Osteocyte (in vitro differentiated cells): ENCODE data around the gene SYT7. TPM values are rescaled to one million over a fixed set of nuclear protein-coding genes. Genes with fewer than 3 reads are reported as not detected.

Source experiments
- DNase-seq: peaks from one replicate; pipeline ENCODE4 v3.0.0; 2021; ENCODE audit warnings: mixed read lengths; ENCODE audit not compliant: unreplicated experiment; ENCODE audit errors: extremely low spot score
- H3K27ac Mint-ChIP-seq: one replicate; pipeline ENCODE4 v1.8.0; 2021; ENCODE audit warnings: mild to moderate bottlenecking, mixed read lengths; ENCODE audit not compliant: unreplicated experiment
- H3K27me3 Mint-ChIP-seq: one replicate; pipeline ENCODE4 v1.8.0; 2021; ENCODE audit warnings: mixed read lengths; ENCODE audit not compliant: unreplicated experiment
- H3K36me3 Mint-ChIP-seq: one replicate; pipeline ENCODE4 v1.8.0; 2021; ENCODE audit warnings: mixed read lengths; ENCODE audit not compliant: unreplicated experiment
- H3K4me1 Mint-ChIP-seq: one replicate; pipeline ENCODE4 v1.8.0; 2021; ENCODE audit warnings: mixed read lengths; ENCODE audit not compliant: unreplicated experiment
- H3K4me3 Mint-ChIP-seq: one replicate; pipeline ENCODE4 v1.8.0; 2021; ENCODE audit warnings: mild to moderate bottlenecking, moderate library complexity, mixed read lengths; ENCODE audit not compliant: unreplicated experiment
- H3K9me3 Mint-ChIP-seq: one replicate; pipeline ENCODE4 v1.8.0; 2021; ENCODE audit warnings: mixed read lengths; ENCODE audit not compliant: unreplicated experiment
- total RNA-seq: library from RNA; stranded (reverse); gene quantifications from 2 replicates; pipeline ENCODE4 v1.2.1, GENCODE V29; 2021
- TF ChIP-seq, protein P1 (sequence below): fragments of 200-600 bp; sonication (generic); IDR thresholded peaks from 2 replicates; pipeline ENCODE4 v1.5.0; 2021; ENCODE audit warnings: antibody characterized with exemption, mild to moderate bottlenecking, moderate library complexity

Gene SYT7
- total RNA-seq, 1 donor from 2014 or later: 0.11 TPM

DNA sequence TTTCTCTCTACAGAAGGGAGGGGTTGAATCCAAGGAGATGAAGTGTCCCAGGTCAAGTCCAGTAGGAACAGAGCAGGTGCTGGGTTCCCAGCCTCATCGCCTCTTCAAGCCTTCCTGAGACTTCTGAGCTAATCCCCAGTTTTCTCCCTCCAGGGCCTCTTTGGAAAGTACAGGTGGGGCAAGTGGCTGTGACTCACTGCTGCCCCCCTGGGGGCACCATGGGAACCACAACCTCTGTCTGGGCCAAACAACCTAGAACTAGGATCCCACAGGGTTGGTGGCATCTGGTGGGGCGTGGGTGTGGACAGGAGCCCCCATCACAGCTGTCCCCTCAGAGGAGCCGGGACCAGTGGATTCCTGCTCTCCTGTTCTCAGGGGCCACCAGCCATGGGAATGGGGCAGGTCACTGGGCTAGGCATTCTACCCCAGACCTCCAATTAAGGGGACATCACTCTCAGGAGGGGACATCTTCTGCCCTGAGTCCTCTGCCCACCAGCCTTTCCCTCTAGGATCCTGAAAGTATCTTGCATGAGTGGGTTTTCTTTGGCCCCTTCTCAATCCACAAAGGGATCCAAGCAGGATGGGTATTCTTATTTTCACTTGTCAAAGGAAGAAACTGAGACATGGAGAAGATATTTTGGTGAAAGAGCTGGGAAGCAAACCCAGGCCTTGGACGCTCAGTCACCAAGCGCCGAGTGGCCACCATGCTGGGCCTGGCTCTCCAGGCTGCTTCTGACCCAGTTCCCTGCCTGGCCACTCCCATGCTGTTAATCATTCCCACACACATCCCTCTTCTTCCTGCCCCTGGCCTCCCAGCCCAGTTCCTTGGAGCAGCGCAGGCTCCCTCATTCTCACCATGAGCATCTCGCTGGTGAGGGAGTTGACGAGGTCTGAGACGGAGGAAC, 48.5 kb downstream of the SYT7 start:
- H3K4me3 Mint-ChIP-seq: no peak overlapping the region
- no peaks in the 10 kb centered on the region for H3K4me1 Mint-ChIP-seq
- no peaks in the 10 kb centered on the region for H3K9me3 Mint-ChIP-seq
- no peak overlapping the region for H3K27ac Mint-ChIP-seq
- DNase-seq: no peak
- peaks cover 37% of the 10 kb centered on the region for H3K27me3 Mint-ChIP-seq
- no peaks in the 10 kb centered on the region for H3K36me3 Mint-ChIP-seq
- TF ChIP-seq, protein P1, sequence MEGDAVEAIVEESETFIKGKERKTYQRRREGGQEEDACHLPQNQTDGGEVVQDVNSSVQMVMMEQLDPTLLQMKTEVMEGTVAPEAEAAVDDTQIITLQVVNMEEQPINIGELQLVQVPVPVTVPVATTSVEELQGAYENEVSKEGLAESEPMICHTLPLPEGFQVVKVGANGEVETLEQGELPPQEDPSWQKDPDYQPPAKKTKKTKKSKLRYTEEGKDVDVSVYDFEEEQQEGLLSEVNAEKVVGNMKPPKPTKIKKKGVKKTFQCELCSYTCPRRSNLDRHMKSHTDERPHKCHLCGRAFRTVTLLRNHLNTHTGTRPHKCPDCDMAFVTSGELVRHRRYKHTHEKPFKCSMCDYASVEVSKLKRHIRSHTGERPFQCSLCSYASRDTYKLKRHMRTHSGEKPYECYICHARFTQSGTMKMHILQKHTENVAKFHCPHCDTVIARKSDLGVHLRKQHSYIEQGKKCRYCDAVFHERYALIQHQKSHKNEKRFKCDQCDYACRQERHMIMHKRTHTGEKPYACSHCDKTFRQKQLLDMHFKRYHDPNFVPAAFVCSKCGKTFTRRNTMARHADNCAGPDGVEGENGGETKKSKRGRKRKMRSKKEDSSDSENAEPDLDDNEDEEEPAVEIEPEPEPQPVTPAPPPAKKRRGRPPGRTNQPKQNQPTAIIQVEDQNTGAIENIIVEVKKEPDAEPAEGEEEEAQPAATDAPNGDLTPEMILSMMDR: peak; percentile 68

DNA sequence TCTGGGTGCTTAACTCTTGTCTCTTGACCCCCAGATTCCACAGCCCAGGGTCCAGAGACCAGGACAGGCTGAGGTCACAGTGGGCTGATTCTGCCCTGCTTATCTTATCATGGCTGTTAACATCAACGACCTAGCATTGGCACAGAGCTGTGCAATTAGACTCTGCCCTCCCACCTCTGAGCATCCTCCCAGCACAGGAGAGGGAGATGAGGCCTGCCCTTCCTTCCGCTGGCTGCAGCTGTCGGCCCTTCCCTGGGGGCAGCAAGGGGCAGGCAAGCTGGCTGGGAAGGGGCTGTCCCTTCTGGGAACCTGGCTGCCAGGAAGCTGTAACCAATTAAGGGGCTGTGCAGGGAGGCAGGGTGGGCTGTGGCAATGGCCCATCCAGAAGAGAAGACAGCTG, 49.8 kb downstream of the SYT7 start:
- peaks cover 47% of the 10 kb centered on the region for H3K27me3 Mint-ChIP-seq
- H3K27ac Mint-ChIP-seq: no peak overlapping the region
- no peaks in the 10 kb centered on the region for H3K4me1 Mint-ChIP-seq
- DNase-seq: no peak
- H3K9me3 Mint-ChIP-seq: no peaks in the 10 kb centered on the region
- H3K36me3 Mint-ChIP-seq: no peaks in the 10 kb centered on the region
- TF ChIP-seq, protein P1: no peak
- H3K4me3 Mint-ChIP-seq: no peak overlapping the region

DNA sequence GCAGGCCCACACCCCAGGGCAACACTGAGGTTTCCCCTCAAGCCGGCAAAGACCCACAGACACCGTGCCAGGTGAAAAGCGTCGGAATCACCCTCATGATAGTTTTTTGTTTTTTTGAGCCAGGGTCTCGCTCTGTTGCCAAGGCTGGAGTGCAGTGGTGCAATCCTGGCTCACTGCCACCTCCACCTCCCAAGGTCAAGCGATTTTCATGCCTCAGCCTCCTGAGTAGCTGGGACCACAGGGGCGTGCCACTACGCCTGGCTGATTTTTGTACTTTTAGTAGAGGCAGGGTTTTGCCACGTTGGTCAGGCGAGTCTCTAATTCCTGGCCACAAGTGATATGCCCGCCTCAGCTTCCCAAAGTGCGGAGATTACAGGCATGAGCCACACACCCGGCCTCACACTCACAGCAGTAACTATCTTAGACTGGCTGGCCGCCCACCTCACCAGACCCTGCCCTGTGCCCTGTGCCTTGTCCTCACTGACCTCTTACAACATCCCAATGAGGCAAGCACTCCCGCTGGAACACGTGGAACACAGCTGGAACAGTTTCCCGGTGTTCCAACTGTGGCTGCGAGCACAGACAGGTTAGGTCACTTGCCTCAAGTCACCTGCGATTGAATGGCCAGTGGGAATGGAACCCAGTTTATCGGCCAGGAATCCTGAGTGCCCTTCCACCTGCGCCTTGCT, 51.2 kb downstream of the SYT7 start:
- Mint-ChIP-seq H3K4me1 (no peaks in the 10 kb centered on the region), H3K27ac (no peak overlapping the region), H3K36me3 (no peaks in the 10 kb centered on the region), H3K27me3 (peaks cover 51% of the 10 kb centered on the region), H3K4me3 (no peak overlapping the region), H3K9me3 (no peaks in the 10 kb centered on the region)
- no peak for DNase-seq
- TF ChIP-seq, protein P1: no peak

DNA sequence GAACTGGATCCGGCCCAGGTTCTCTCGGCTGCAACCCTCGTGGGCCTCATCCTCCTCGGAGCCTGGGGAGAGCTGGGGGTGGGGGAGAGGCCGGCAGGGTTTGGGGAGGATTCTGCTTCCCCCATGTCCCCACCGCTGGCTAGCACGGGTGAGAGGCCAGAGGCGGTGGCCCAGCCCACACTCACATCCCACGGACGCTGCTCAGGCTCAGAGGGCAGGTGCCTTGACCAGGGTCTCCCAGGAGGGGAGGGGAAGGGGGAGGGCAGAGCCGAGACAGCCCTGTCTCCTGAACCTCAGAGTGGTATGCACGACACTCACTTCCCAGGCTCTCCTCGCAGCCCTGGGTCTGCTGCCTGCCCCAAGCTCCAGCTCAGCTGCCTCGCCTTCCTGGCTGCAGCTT, 52.8 kb downstream of the SYT7 start:
- TF ChIP-seq, protein P1: no peak
- H3K27me3 Mint-ChIP-seq: peaks cover 50% of the 10 kb centered on the region

More for the DNA sequence above, 52.8 kb downstream of the SYT7 start:
- Mint-ChIP-seq H3K4me1 (no peaks in the 10 kb centered on the region), H3K36me3 (no peaks in the 10 kb centered on the region), H3K4me3 (no peak overlapping the region), H3K9me3 (no peaks in the 10 kb centered on the region), H3K27ac (no peak overlapping the region)
- no peak for DNase-seq
